Activated CD8-positive, alpha-beta memory T cell treated with anti-CD3 and anti-CD28 coated beads for 4 hours (primary cell): Measurements from ENCODE around the gene IL1A.
"Not testable (repeated sequence)": the region's sequence is repeated elsewhere in the genome, so short reads cannot be mapped to it uniquely, and the experiment has no call there.

Experiments
- DNase-seq, 2 donors: peaks; one replicate each; pipeline ENCODE4 v3.0.0-alpha.2; 2020; ENCODE audit warnings: low read depth in 2 of 2

The IL1A gene, protein sequence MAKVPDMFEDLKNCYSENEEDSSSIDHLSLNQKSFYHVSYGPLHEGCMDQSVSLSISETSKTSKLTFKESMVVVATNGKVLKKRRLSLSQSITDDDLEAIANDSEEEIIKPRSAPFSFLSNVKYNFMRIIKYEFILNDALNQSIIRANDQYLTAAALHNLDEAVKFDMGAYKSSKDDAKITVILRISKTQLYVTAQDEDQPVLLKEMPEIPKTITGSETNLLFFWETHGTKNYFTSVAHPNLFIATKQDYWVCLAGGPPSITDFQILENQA

DNA sequence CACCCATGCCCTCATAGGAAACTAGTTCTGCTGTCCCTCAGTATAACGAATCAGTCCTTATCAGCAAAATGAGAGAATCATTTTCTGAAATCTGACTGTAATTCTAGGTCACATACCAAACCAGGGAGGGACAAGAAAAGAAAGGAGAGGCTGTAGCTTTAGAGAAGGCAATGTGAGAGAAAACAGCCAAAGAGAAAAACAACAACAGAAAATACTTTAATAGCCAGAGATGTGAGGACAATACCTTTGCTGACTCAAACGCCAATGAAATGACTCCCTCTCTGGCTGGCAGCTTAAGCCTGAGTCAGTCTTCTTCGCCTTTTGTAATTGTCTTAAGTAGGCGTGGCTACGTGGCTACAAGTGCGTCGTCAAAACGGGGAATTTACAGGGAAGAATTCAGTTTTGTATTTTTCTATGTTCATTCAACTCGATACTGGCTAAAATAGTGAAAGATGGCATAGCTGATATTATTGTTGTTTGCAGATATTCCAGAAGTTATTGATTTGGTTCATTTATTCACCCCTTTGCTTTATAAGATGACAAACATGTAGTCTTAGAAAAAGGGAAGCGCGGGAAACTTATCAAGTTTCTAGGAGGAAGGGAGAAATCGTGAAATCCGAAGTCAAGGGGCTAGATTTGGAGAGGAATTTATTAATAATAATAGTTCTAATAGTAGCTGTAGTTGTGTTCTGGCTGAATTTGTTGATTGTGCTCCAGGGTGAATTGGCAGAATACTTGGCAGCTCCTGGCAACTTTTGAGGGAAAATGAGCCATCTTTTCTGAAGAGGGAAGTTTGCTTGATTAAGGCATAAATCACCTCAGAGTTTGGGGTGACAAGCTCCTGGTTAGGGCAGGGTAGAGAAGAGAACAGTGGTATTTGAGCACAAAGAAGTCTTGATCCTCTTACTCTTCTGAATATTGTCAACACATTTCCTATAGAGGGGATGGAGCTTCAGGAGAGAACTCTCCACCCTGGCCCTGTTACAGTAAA lies at the start of gene IL1A:
Gene IL1A (minus strand): TSS at position 295 of the 991 bp plus-strand sequence. CDS start 723 bp downstream, outside the sequence.
- DNase-seq = no peak

DNA sequence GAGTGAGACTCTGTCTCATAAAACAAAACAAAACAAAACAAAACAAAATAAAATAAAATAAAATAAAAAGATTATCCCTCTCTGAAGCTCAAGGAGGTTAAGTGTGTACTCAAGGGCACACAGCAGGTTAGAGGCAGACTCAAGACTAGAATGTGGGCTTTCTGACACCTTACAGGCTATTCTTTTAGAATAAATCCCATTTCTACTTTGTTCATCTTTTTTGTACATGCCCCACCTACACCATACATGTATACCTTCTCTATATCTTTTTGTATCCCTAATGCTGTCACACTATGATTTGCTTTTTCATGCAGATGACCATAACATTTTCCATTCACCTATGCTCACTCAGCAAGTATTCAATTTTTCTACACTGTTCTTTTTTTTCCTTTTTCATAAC lies 49.7 kb upstream of the IL1A start:
- DNase-seq = no peak

GRCh38 chr2:112833639-112833931 lies 49.3 kb upstream of the IL1A start:
- not testable (repeated sequence) for DNase-seq

GRCh38 chr2:112832841-112833638 lies 48.7 kb upstream of the IL1A start:
- no peak for DNase-seq

DNA sequence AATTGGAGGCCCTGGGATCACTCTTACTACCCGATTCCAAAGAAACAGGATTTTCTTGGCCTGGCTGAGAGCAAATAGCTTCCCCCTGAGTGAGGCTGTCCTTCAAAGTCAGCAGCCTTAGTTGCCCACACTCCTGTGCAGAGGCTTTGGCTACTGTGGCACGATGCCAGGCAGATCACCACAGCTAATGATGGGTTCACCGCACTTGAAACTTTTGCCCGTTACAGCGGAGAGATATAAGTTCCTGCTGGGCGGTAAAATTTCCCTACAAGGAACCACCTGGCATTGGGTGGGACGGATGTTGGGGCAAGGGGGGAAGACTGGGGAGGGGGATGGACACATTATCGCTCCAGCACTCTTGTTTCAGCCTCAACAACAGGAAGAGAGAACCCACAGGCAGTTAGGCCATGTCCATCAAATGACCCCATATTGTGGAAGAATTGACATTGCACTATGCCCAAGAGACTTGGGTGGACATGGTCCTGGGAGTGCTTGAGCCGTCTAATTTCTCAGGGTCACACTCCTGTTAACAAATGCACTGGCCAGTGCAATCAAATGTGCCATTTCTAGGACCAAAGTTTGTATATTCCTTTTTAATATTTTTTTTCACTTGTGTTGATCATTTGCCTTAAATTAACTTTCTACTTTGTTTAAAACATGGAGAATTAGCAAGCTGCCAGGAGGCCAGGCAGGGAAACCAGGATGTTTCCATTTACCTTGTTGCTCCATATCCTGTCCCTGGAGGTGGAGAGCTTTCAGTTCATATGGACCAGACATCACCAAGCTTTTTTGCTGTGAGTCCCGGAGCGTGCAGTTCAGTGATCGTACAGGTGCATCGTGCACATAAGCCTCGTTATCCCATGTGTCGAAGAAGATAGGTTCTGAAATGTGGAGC lies 47.9 kb upstream of the IL1A start:
- no peak for DNase-seq

GRCh38 chr2:112831513-112831845 lies 47.2 kb upstream of the IL1A start:
- no peak for DNase-seq

- no peak for DNase-seq
These were observed 46.6 kb upstream of the IL1A start for GRCh38 chr2:112830682-112831512.

GRCh38 chr2:112829961-112830681 lies 45.8 kb upstream of the IL1A start:
- no peak for DNase-seq

DNA sequence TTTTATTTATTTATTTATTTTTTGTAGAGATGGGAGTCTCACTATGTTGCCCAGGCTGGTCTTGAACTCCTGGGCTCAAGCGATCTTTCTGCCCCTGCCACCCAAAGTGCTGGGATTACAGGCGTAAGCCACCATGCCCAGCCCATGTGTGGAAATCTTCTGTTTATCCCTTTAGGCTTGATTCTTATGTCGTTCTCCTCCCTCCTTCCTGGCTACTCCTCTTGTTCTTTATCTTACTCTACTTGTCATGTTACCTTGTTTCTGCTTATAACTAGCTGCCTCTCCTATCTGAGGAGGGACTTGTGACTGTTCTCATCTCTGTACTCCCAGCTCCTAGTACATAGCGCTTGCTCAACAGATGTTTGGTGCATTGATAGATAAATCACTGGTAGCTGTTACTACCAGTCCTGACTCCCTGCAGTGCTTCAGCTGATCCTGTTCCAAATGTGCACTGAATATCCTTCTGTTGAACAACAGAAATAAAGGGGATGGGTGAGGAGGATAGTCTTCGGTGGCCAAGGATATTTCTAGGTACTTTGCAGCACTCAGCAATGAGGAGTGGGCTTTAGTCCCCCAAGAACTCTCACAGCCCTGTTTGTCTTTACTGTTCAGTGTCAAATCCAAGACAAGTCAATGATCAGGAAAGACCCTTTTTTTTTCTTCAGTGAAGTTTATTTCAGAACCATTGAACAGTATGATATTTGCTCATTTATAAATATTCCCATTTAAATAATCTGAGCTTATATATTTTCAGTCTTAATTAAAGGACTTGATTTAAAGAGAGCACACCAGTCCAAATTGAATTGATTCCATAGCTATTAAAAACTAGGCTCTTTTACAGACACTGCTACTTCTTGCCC lies 45.0 kb upstream of the IL1A start:
- no peak for DNase-seq

DNA sequence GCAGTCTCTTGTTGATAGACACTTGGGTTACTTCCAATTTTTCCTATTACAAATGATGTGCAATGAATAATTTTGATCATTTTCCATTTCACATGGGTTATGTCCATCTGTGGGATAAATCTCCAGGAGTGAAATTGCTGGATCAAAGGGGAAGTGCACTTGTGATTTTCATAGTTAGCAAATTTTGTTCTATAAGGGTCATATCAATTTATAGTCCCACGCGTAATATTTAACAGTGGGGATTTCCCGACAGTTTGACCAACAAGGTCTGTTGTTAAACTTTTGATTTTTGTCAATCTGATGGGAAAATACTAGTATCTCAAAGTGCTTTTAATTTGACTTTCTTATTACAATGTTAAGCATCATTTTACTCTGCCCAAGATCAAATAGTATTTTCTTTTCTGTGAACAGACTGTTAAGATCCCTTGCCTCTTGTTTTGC lies 44.0 kb upstream of the IL1A start:
- DNase-seq = no peak

DNA sequence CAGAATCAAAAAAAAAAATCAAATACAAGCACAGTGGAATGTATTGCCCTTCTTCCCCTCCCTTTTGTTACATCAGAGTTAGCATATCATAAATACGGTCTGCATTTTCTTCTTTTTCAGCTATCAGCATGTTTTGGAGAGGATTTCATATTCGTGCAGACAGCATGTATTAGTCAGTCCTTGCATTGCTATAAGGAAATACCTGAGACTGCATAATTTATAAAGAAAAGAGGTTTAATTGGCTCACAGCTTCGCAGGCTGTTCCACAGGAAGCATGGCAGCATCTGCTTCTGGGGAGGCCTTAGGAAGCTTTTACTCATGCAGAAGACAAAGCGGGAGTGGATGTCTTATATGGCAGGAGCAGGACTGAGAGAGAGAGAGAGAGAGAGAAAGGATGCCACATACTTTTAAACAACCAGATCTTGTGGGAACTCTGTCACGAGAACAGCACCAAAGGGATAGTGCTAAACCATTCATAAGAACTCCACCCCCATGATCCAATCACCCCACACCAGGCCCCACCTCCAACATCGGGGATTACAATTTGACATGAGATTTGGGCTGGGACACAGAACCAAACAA lies 43.4 kb upstream of the IL1A start:
- DNase-seq = no peak

DNA sequence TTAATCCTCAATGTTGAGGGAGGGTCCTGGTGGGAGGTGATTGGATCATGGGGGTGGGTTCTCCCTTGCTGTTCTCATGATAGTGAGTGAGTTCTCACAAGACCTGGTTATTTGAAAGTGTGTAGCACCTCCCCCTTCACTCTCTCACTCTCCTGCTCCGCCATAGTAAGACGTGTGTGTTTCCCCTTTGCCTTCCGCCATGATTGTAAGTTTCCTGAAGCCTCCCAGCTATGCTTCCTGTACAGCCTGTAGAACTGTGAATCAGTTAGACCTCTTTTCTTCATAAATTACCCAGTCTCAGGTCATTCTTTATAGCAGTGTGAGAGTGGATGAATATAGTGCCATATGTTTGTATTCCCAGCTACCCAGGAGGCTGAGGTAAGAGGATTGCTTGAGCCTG lies 42.7 kb upstream of the IL1A start:
- no peak for DNase-seq

- DNase-seq = no peak
These were observed 41.4 kb upstream of the IL1A start for GRCh38 chr2:112825706-112826105.

DNA sequence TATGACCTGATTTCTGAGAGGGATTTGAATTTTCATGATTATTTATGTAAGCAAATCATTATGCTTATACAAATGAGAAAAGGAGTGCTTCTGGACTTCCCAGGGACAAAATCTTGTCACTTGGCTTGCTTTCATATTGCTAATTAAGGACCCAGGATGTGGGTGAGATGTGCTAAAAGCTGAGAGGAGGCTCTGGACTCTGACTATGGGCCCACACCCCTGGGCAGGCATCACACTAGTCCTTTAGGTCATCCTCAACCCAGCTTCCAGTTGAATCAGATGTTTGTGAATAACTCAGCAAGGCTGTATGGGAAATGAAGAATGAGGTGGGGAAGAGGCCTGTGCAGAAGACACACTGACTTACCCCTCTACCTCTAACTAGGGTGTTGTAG lies 40.4 kb upstream of the IL1A start:
- no peak for DNase-seq

DNA sequence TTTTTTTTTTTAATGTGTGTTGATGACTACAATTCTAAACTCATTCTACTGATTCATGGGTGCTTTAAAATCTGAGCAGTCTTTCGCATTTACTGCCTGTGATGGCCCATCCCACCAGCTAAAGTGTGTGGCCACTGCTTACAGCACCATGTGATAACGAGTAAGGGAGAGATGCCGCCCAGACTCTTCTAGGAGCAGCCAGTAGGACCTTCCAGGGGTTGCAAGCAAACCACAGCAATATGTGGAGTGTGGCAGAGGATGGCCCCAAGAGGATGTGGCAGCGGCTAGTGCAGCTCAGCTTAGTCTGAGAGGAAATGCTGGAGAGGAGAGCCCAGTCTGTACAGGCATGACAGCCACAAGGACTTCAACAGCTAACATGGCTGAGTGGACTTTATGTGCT lies 37.4 kb upstream of the IL1A start:
- DNase-seq = no peak

- no peak for DNase-seq
These were observed 36.8 kb upstream of the IL1A start for GRCh38 chr2:112821142-112821541.

DNA sequence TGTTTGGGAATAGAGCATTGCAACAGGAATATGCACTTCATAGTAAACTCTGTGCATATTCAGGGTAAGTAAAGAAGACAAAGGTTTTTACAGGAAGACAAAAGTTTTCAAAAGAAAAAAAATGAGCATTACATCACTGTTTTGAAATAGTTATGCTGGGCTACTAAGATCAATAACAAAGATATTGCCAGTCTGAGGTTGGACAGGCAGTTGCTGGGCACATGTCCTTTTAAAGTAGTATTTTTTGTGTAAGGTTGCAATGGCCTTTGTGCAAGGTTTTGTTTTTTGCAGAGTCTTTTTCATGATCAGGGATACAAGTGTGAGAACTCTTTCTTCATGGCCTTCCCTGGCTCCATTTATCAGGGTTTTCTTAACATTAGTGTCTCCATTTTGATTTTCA lies 36.0 kb upstream of the IL1A start:
- DNase-seq = no peak

- DNase-seq = no peak
These were observed 34.8 kb upstream of the IL1A start for GRCh38 chr2:112819081-112819480.
